Inflammatory macrophage treated with lipopolysaccharide for 1 hour (primary cell): ENCODE results near the gene CEP152.

Source experiments
- DNase-seq, 2 donors: peaks; one replicate each; pipeline ENCODE4 v3.0.0-alpha.2; 2020 to 2022

Gene CEP152

DNA sequence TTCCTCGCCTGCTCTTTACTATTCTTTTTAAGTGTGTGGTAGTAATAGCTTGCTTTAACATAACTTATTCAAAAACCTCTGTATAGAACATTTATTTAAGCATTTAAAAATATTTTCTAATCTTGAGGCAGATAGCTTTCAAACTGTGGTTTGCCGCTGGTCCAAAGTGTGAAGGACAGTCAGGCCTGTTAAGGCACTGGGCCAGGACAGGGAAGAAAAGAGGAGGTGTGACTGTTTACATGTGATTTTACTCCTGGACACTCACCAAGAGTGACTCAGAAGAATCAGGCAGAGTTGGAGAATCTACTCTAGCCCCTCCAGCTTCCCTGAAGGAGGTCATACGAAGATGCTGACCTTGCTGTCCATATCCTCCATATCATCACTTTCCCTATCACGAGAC lies 44.7 kb downstream of the CEP152 start:
- no peak for DNase-seq

DNA sequence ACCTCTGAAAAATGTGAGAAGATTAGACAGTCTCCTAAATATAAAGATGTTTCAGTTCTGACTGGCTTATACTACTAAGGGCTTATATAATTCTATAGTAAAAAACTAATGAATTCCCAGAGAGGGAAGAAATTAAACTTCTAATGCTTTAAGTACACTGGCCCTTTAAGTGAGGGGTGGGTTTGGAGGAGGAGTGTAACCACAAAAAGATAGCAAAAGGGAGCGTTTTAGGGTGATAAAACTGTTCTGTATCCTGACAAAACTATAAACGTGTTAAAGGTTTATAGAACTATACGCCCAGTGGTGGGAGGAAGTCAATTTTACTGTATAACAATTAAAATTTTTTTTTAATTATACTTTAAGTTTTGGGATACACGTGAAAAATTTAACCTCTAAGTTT lies 45.8 kb downstream of the CEP152 start:
- no peak for DNase-seq

DNA sequence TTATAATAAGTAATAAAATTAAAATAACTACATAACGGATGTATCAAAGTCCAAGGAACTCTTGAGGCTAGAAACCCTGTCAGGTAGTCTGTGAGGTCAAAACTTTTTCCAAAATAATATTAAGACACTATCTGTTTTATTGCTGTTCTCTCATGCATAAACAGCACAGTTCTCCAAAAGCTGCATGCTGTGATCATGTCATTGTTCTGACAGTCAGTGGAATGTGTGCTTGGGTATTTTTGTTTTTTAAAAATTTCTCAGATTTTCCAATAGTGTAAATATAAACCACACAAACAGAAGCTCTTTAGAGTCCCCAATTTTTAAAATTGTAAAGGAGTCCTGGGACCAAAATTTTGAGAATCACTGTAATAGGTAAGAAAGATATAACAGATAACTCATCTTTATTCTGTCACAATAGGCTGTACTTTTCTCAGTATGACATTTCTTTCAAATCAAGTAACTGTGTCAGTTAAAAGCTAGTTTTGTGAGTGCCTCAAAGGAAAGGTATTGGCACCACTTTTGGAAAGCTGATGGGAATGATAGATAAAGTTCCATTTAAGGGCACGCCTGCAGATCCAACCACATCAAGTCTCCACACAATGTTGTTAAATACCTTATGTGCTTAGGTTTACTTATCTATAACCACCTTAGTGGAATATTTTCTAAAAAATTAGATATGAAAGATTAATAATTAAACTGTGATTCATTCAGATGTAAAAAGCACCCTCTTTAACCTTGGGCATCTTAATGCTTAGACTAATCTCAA lies 49.3 kb downstream of the CEP152 start:
- DNase-seq: no peak

DNA sequence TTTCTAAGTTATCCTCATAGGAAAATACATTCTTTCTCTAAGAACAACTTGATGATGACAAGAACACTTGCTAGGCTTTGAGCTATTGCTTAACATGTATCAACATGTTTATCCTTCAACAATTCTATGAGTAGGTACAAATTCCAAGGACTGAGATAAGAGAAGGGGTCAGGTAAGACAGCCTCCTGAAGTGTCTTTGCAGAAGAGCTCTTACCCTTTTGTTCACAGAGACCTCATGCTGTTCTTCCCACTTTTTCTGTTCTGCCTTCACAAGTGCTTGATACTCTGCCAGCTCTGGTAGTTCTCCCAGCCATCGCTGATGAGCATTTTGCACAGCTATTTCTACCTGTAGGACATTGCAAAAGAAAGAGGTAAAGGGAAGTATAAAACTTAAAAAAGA lies 50.9 kb downstream of the CEP152 start:
- DNase-seq: no peak

DNA sequence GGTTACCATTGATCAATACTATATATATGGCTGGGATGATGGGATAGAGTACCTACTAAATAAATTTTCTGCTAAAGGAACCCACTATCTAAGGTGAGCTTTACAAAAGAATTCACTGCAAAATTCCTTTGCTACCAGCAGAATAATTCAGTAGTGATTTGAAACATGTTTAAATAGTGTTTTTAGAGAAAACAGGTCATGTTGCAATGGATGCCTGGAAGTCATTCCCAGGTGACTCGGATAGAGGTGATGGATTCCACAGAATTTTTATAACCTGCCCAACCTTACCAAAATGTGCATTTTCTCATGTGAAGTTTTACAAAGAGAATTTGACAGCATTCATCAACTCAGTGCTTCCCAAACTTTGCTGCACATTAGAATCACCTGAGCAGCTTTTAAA lies 53.2 kb downstream of the CEP152 start:
- DNase-seq: no peak

DNA sequence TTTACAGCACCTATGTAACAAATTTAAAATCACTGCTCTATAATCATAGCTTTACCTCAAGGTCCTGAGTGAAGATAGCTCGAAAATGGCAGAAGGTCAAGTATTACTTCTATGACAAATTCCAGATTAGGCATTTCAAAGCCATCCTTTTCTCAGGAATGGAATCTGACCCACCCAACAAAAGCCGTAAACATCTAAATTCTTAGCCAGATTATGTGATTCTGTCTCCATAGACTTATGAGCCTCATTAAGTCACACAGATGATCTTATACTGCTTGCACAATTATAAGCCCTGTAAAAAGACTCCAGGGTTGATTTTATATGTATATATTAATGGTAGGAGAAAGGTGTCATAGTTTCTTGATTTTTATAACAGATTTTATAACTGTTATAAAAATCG lies 56.9 kb downstream of the CEP152 start:
- DNase-seq: no peak

DNA sequence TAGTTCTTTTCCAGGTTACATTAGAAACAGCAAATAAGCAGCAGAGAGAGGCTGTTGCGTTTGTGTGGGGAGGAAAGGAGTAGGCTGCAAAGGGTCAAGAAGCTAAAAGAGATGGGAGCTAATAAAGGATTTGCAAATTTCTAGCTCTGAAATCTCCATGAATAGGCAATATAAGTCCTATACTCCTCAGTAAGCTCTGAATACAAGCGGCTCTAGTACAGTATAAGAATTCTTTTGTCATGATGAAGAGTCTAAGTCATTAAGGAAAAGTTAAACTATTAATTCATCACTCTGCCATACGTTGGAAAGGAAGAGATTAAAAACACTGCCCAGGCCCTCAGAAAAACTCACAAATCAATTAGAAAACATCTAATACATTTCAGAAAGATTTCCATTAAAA lies 59.3 kb downstream of the CEP152 start:
- DNase-seq: no peak

DNA sequence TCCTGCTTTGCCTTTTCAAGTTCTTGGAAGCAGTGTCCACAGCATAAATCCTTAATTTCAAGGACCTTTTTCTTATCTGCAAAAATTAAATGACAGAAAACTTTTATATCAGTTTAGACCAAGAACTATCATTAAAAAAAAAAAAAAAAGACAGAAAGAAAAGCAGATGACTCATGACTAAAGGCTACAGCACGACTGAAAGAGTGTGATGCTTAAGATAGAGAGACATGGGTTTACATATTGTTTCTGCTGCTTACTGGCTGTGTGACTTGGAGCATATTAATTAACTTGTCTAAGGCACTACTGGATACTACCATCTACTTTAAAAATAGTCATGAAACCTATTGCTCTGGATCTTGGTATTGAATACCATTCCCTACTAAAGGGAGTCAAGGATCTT lies 62.3 kb downstream of the CEP152 start:
- no peak for DNase-seq

DNA sequence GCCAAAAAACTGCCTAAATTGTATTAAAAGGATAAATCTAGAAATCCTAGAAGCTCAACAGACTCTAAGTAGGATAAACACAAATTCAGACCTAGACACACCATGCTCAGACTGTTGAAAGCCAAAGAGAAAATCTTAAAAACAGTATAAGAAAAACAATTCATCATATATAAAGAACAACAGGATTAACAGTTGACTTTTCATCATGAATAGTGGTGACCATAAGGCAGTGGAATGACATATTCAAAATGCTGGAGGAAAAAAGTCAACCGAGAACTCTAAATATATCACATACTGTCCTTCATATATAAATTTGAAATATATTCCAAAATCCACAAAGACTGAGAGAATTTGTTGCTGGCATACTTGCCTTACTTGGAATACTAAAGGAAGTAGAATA lies 77.3 kb downstream of the CEP152 start:
- no peak for DNase-seq

DNA sequence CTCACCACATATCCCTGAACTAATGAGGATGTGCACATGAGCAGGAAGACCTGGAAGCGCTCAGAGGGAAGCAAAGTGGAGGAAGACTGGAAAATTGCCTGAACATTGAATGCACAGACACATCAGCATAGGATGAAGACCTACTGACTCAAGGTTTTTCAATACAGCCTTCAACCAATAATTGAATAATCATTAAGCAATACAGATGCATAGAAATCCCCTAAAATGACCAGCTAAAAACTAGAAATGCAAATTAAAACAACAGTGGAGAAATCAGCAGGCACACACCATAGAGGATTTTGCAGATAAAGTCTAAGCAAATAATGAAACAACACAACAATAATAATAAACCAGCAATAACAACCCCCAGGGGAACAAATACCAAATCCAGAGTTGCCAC lies 80.4 kb downstream of the CEP152 start:
- DNase-seq: no peak

DNA sequence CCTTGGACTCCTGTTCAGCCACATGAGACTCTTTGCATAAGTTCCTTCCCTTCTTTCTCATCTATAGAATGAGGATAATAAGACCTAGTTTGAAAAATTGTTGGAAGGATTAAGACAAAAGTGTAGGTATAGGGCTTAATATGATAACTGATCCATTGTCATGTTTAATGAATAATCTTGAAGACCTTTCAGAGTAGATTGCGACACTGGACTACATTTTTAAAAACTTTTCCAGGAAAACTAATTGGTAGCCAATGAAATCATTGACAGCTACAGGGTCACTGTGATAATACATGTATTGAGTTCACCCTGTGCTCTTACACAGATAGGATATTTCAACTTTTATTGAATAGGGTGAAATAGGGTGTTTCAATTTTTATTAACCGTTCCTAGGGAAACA lies 86.9 kb downstream of the CEP152 start:
- DNase-seq: no peak

DNA sequence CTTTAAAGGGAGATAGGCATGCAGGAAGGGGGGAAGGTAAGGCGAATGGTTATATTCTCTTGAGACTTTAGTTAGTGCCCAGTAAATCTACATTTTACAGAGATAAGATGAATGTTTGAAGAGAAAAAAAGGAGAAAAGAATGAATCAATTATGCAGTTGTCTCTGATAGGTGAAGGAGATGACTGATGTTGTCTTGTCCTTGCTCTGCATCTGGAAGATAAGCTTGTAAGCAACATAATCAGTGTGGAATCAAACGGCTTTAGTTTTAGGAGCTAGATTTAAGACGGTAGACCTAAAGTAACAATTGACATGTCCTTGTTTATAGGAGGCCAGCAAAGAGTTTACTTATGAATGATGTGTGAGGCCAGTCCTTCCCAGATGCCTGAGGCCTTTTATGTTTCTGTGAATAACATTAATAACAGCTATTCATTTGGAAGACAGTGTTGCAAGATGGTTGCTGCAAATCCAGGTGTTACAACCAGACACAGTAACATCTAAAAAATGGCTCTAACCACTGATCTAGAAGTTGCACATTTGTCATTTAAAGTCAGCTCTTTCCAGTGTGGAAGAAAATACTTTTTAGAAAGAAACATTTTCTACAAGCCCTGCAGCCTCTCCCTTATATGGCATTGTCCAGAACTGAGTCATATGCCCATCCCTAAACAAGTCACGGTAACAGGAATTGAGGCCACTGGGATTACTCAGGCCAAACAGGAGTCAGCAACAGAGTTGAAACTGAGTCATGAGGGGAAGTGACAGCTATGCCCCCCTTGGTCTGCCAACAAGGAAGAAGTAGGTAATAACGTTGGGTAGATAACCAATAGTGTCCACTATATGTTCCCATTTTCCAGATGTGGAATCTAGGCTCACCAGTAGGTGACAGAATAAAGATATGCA lies 87.9 kb downstream of the CEP152 start:
- DNase-seq: peak in 1 of 2 donors; percentile 0

DNA sequence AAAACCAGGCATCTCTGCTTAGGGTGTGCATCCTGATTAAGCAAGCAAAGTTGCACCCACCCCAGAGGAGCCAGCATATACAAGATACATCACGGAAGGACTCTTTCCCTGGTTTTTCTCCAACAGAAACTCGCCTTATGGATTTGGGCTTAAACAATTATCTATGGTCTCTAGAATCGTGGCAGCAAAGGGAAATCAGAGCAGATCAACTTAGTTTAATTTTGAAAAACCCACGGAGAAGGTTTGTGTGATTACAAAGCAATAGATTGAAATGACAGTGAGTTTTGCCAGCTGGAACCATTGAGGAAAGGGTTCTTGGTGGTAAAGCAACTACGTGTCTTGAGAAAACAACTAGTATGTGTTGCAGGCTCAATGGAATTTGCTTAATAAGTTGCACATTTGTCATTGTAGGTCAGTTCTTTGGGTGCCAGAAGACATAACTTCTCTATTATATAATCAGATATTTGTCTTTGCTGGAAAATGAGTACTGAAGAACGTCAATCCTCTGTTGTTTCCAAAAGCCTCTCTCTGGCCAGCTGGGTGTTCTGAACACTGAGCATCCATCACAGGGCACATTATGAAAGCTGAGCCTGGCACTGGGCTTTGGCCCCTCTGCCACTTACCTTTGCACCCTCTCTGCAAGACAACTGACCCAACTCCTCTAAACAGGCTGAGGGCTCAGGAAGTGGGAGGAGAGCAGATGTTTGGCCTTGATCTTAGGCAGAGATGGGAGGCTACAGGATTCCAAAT lies 89.6 kb downstream of the CEP152 start:
- DNase-seq: no peak

DNA sequence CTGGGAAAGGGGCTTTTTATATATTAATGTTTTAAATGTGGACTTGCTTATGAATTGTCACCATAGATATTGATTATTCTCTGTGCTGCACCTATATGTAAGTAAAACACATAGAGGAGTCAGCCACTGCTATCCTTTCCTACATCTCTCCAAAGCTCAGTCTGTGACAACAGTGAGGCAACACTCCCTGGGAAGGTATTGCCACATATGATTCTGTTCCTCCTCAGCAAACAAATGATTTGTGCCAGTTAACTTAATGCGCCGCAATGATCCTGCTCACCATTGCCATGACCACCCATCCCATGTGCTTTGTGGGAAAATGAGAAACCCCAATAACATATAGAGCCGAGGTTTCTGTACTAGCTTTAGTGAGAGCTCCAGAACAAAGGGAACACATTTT lies 90.2 kb downstream of the CEP152 start:
- DNase-seq: no peak

DNA sequence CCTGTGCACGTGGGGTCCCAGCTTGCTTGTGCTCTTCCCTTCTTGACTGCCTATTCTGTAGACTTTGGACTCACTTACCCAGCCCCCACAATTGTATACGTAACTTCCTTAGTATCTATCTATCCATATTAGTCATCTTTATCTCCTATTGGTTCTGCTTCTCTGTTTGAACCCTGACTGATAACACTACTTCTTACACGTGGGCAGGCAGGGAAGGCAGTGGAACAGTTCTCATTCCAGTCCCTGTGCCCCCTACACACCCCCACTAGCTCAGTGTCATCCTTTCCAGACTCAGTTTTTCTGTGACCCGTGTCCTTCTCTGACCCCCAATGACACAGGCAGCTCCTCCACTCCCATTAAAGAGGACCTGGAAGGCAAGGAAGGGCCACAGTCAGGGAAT lies 91.2 kb downstream of the CEP152 start:
- no peak for DNase-seq

DNA sequence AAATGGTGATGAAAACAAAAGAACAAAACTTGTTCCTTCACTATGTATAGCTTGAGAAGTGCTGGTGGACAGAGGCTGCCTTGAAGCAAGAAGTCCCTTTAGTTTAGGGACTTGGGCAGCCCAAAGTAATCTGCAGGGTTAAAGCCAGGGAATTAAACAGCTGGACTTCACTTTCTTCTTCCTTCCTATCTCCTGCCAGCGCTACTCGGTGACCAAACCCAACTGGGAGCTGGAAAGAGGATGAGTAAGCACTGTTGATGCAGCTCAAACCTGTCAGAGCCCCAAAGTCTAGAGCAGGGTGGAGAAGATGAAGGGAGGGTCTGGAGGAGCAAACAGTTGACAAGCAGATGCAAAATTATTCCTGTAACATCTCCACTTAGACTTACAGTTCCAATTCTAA lies 92.2 kb downstream of the CEP152 start:
- DNase-seq: no peak

DNA sequence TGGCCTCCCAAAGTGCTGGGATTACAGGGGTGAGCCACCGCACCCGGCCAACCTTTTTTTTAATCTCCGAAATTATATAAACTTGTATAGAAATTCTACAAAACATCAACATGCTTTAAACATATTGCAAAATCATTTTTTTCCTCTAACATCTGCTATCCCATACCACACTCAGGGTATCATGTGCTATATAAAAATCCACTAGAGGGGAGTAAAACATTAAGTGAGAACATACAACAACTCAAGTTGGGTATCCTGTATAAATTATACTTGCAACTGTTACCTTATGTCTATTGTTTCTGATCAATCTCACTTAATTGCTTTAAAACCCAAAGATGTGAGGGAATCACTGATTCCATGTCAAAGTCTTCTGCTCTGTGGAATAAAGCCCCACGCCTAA lies 93.4 kb downstream of the CEP152 start:
- no peak for DNase-seq

DNA sequence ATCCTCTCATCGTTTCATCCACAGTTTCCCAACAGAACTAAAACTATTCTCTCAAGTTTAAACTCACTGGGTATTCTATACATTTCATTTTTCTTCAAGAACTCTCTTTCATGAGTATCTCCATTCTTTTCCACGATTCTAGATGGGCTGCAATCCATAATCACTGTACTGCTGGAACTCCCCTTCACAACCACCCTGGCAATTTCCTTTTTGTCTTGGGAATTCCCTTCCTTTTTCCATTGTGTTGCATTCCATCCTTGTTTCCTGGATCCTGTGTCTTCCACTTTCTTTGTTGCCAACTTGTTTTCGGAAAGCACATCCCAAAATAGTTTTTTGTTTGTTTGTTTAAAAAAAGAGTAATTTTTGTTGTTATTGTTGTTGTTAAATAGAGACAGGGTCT lies 98.3 kb downstream of the CEP152 start:
- no peak for DNase-seq

DNA sequence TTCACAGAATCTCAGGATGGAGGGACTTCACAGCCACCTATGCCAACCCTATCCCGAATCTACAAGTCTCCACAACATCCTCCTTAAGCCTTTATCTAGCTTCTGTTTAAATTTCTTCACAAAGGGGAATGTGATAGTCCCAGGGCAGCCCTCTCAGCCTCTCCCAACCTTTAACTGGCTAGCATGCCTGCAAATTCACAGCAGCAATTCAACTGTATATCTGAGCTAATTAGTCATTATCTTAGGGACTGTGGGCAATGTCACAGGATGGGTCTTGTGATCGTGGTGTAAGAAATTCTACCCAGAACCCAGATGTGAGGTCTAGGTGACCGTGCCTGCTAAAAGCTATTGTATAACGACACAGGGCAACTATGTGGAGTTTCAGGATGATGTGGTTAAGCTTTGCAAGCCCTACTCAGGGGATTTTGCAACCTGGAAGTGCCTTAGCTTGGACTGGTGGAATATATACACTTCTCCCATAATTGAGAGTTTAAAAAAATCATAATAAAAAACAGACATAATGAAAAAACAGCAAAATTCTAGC lies 99.8 kb downstream of the CEP152 start:
- no peak for DNase-seq

DNA sequence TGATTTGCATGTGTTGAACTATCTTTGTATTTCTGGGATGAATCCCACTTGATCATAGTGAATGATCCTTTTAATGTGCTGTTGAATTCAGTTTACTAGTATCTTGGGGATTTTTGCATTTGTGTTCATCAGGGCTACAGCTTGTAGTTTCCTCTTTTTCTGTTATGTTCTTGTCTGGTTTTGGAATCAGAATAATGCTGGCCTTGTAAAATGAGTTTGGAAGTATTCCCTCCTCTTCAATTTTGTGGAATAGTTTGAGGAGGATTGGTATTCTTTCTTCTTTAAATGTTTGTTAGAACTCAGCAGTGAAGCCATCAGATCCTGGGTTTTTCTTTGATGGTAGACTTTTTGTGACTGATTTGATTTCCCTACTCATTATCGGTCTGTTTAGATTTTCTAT lies 102.2 kb downstream of the CEP152 start:
- DNase-seq: no peak

DNA sequence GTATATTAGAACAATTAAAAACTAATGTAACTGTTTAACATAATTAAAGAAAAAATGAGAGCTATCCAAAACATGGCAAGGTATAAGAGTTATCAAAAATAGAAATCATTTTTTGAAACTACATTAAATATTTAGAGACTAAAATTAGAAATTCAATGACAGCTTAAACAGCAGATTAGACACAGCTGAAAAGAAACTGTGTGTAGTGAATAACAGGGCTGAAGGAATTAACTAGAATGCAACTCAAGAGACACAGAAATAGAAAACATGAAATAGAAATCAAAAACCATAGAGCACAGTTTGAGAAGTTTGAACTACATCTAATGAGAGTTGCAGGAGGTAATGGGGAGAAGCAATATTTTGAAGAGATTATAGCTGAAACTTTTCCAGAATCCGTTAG lies 105.5 kb downstream of the CEP152 start:
- no peak for DNase-seq

DNA sequence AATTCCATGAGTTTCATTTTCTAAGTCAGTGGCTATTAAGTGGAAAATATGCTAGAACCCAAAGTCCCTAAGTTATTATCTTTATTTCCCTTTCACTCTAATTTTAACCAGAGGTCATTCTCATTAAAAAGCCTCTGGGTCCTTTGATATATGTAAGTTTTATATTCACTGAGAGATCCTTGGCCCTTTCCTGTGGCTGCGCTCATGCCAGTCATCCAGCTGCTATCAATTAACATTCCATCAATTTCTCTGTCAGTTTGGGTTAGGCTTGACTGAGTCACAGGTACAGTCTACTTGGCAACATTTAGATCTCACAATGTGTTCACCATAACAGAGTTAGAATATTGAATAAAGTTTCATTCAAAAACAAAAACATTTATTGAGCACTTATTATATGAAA lies 107.3 kb downstream of the CEP152 start:
- no peak for DNase-seq

DNA sequence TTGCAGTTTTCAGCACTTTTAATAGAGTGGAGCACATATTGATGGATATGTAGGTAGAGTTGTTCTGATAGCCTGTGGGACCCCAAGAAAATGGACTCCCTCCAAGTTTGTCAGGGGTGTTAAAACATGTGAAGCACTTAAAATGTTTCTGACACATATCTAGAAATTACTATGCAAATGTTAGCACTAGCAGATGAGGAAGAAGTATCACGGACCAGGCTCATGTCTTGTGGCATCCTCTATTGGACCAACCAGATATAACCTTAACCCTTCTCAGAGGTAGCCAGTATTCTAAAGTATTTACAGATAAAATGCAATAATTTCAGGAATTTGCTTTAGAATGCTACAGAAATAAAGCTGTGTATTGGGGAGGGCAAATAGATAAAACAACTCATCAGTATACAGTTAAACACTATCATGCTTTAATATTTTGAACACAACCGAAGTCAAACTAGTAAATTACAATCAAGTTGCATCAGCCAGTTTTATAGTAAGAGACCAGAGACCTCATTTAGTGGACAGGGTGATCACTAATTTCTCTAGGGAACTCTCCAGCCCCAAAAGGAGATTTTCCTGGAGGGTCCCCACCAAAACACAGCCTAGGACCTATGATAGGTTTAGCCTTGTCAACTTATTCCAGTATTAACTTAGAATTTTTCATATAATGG lies 108.2 kb downstream of the CEP152 start:
- no peak for DNase-seq
